GM21737 (cell line): ENCODE data around the gene PHF11.

ENCODE experiments used
- ATAC-seq: cut with Tn5 transposase; IDR thresholded peaks from one replicate; pipeline ENCODE4 v1.9.1; 2021; ENCODE audit warnings: mild to moderate bottlenecking, moderate library complexity; ENCODE audit not compliant: unreplicated experiment

The PHF11 gene

GRCh38 chr13:49497272-49497671, 1.5 kb downstream of the PHF11 start:
- no peak for ATAC-seq

GRCh38 chr13:49498206-49498605, 2.5 kb downstream of the PHF11 start:
- ATAC-seq = no peak

GRCh38 chr13:49499889-49500660, 4.3 kb downstream of the PHF11 start:
- ATAC-seq = no peak

- no peak for ATAC-seq
Measured at GRCh38 chr13:49502954-49503353, 7.2 kb downstream of the PHF11 start.

- no peak for ATAC-seq
Measured at GRCh38 chr13:49503951-49504350, 8.2 kb downstream of the PHF11 start.

- ATAC-seq = no peak
Measured at GRCh38 chr13:49512578-49512977, 16.8 kb downstream of the PHF11 start.

- ATAC-seq = no peak
Measured at GRCh38 chr13:49516467-49516866, 20.7 kb downstream of the PHF11 start.

GRCh38 chr13:49517461-49517860, 21.7 kb downstream of the PHF11 start:
- ATAC-seq = no peak

- ATAC-seq = no peak
Measured at GRCh38 chr13:49521224-49521623, 25.5 kb downstream of the PHF11 start.

GRCh38 chr13:49524740-49525501, 29.2 kb downstream of the PHF11 start:
- no peak for ATAC-seq

GRCh38 chr13:49527123-49527522, 31.4 kb downstream of the PHF11 start:
- ATAC-seq = no peak

GRCh38 chr13:49528161-49528560, 32.4 kb downstream of the PHF11 start:
- no peak for ATAC-seq

GRCh38 chr13:49530457-49530856, 34.7 kb downstream of the PHF11 start:
- ATAC-seq = peak; percentile 57

- no peak for ATAC-seq
Measured at GRCh38 chr13:49532593-49532992, 36.8 kb downstream of the PHF11 start.

GRCh38 chr13:49533011-49533410, 37.3 kb downstream of the PHF11 start:
- ATAC-seq = no peak

- no peak for ATAC-seq
Measured at GRCh38 chr13:49533591-49534269, 38.0 kb downstream of the PHF11 start.

GRCh38 chr13:49536144-49536873, 40.6 kb downstream of the PHF11 start:
- peak; percentile 53 for ATAC-seq

GRCh38 chr13:49538404-49538803, 42.7 kb downstream of the PHF11 start:
- no peak for ATAC-seq

- ATAC-seq = no peak
Measured at GRCh38 chr13:49539313-49539712, 43.6 kb downstream of the PHF11 start.

GRCh38 chr13:49539746-49540145, 44.0 kb downstream of the PHF11 start:
- no peak for ATAC-seq

GRCh38 chr13:49540552-49540951, 44.8 kb downstream of the PHF11 start:
- no peak for ATAC-seq
